RWPE1 (cell line): ENCODE results near the gene COL5A3.

ENCODE experiments used
- CTCF ChIA-PET: fragments of 350-600 bp; sonication (Branson Sonifier 250); formaldehyde crosslinking; extraction: SDS; loops from one replicate; lab custom pipeline; 2021; lab: Yijun Ruan, JAX
- POLR2A ChIA-PET: fragments of 400-600 bp; formaldehyde crosslinking; extraction: SDS; loops from one replicate; lab custom pipeline; 2020; ENCODE audit warnings: antibody characterized with exemption; ENCODE audit not compliant: low non-redundant PET; lab: Yijun Ruan, JAX
- DNase-seq: peaks from one replicate; pipeline ENCODE4 v3.0.0; 2012; ENCODE audit warnings: low spot score
- H3K27ac ChIP-seq: fragments of 450-650 bp; 2 replicates; pipeline ENCODE4 v1.5.1; 2017
- TF ChIP-seq, protein P1 (sequence below): fragments of 450-650 bp; conservative IDR thresholded peaks from 2 replicates; pipeline ENCODE4 v1.5.1; 2017; ENCODE audit warnings: low read depth, mild to moderate bottlenecking

Gene COL5A3

DNA sequence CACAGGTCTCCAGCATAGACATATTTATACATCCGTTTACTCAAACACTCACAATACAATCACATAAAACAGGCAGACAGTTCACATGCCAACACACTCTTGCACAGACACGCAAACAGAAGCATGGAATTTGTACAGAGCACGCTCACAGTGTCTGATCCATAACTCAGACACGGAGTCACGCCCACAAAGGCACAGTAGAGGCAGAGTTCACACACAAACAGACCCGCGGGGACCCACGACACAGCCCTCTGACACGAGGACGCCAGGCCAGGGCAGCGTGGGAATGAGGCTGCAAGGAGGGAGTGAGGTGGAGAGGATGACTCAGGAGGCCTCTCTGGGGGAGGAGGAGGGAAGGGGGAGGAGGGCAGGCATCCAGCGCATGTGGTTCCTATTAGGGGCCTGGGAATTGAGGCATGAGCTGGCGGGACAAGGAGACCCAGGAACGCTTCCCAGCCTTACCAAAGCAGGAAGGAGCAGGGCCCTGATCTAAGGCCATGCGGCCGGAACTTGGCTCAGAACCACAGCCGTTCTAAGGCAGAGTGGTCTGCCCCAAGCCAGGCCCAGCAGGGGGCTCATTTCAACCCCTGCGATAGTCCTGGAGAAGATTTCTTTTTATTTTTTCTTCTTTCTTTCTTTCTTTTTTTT, 64.9 kb downstream of the COL5A3 start:
- peak overlapping the region; percentile 83 for H3K27ac ChIP-seq
- TF ChIP-seq, protein P1, sequence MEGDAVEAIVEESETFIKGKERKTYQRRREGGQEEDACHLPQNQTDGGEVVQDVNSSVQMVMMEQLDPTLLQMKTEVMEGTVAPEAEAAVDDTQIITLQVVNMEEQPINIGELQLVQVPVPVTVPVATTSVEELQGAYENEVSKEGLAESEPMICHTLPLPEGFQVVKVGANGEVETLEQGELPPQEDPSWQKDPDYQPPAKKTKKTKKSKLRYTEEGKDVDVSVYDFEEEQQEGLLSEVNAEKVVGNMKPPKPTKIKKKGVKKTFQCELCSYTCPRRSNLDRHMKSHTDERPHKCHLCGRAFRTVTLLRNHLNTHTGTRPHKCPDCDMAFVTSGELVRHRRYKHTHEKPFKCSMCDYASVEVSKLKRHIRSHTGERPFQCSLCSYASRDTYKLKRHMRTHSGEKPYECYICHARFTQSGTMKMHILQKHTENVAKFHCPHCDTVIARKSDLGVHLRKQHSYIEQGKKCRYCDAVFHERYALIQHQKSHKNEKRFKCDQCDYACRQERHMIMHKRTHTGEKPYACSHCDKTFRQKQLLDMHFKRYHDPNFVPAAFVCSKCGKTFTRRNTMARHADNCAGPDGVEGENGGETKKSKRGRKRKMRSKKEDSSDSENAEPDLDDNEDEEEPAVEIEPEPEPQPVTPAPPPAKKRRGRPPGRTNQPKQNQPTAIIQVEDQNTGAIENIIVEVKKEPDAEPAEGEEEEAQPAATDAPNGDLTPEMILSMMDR: no peak
- DNase-seq: peak; percentile 26
- ChIA-PET CTCF (interaction anchor here (1.0 kb wide), 1 partner anchor 98 kb away, joined by 4 read pairs; no protein-coding TSS in a partner anchor), POLR2A (no interaction called here)

DNA sequence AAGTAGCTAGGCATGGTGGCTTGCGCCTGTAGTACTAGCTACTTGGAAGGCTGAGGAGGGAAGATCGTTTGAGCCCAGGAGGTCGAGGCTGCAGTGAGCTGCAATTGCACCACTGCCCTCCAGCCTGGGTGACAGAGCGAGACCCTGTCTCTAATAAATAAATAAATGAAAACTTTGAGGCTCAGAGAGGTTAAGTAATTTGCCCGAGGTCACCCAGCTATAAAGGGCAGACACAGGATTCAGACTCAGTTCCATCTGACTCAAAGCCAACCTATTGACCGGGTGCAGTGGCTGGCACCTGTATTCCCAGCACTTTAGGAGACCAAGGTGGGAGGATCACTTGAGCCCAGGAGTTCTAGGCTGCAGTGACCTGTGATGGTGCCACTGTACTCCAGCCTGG, 66.6 kb downstream of the COL5A3 start:
- TF ChIP-seq, protein P1: no peak
- ChIA-PET POLR2A (no interaction called here), CTCF (interaction anchor here (0.7 kb wide), 1 partner anchor 1360 kb away, joined by 3 read pairs; no protein-coding TSS in a partner anchor)
- no peak for DNase-seq
- H3K27ac ChIP-seq: no peak overlapping the region; the same call in 1 of the 2 replicates

DNA sequence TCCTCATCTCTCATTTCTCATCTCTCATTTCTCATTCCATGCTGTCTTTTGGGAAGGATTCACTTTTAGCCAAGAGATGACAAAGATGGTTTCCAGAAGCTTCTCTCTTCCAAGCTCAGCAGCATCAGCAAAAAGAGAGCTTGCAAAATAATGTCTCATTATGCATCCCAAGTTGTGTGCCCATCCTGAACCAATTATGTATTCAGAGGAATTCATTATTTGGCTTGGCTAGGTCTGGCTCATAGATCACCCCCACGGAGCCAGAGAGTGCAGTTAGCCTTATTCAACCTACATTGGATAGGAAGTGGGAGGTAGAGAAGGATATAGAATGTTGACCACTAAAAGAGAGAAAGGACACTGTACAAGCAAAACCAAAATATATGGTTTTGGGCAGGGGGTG, 68.6 kb downstream of the COL5A3 start:
- TF ChIP-seq, protein P1: no peak
- CTCF ChIA-PET: no interaction called here
- POLR2A ChIA-PET: no interaction called here
- no peak overlapping the region for H3K27ac ChIP-seq
- no peak for DNase-seq

DNA sequence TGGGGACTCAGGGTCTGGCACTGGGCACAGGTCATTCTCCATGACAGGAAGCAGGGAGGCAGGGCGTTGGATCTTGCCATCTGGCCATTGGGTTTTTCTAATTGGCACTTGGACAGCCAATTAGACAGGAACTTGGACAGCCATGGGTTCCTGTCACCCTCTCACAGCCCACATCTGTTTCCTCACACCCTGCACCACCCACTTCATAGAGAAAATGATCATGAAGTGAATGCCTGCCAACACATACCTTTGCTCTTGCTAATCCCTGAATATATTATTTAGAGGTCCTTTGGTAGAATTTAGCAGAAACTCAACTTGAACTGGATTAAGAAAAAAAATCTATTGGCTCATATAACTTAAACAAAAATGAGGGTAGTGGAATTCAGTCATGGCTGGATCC, 69.1 kb downstream of the COL5A3 start:
- CTCF ChIA-PET: no interaction called here
- POLR2A ChIA-PET: no interaction called here
- H3K27ac ChIP-seq: no peak overlapping the region
- DNase-seq: no peak
- TF ChIP-seq, protein P1: no peak

DNA sequence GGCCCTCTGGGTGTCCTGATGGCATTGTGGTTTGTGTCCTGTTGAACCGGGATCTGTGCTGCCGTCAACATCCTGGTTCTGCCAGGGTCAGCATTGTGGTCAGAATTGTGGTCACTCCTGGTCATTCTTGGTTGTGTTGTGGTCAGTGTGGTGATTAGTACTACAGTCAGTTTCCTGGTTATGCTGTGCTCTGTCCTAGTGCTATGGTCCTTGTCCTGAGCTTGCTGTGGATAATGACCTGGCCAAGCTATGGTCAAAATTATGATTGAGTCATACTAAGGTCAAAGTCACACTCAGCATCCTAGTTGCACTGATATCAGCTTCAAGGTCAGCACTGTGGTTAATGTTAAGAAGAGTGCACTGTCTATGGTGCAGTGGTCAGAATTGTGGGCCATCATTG, 69.5 kb downstream of the COL5A3 start:
- TF ChIP-seq, protein P1: no peak
- ChIA-PET CTCF (no interaction called here), POLR2A (no interaction called here)
- DNase-seq: no peak
- H3K27ac ChIP-seq: no peak overlapping the region

DNA sequence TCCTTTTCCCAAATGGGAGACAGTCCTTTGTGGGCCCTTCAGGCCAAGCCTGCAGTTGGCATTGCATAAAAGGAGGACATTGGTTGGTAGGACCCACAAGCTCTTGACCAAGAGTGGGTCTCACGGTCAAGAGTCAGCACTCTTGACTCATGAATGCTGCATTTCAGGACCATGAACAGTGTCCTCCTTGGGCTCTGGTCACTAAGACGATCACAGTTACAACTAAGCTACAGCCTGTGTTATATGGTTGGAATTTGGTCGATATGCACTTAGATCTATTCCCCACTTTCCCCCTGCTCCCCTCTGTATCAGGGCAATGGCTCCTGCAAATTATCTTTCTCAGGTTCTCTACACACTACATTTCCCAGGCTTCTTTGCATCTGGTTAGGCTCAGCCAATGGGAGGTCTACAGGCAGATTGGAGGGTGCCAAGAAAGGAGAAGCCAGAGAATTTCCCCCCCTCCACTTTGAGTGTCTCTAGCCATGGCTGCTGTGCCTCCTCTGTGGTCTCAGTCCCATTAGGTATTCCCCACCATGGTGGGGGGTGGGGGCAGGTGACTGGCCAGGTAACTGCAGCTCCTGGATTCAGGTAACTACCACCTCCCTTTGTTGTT, 70.9 kb downstream of the COL5A3 start:
- TF ChIP-seq, protein P1: no peak
- ChIA-PET POLR2A (no interaction called here), CTCF (interaction anchor here (0.7 to 0.9 kb wide), 2 partner anchors 37 to 61 kb away, joined by 4 to 5 read pairs; no protein-coding TSS in a partner anchor)
- no peak overlapping the region for H3K27ac ChIP-seq
- no peak for DNase-seq
